Esophagus muscularis mucosa (tissue), 4 donors: Measurements from ENCODE around the gene C17orf67. TPM values are rescaled to one million over a fixed set of nuclear protein-coding genes. Genes with fewer than 3 reads are reported as not detected.

Experiments used
- DNase-seq: peaks from one replicate; pipeline ENCODE4 v3.0.0-alpha.2; 2017; ENCODE audit errors: extremely low spot score
- H3K27ac ChIP-seq, 4 donors: fragments of 200-600 bp; sonication (generic); replicated peaks in 1 of 4; 1 replicate in 3 of 4; 2 replicates in 1 of 4; pipeline ENCODE4 v1.5.1; 2016 to 2019; ENCODE audit warnings: mild to moderate bottlenecking in 1 of 4
- H3K27me3 ChIP-seq, 4 donors: fragments of 200-600 bp; sonication (generic); one replicate each; pipeline versions ENCODE4 v1.5.1 to v1.6.0; 2016 to 2019
- H3K36me3 ChIP-seq, 4 donors: fragments of 200-600 bp; sonication (generic); one replicate each; pipeline ENCODE4 v1.5.1; 2016 to 2019
- H3K4me1 ChIP-seq, 4 donors: fragments of 200-600 bp; sonication (generic); one replicate each; pipeline ENCODE4 v1.5.1; 2016 to 2019
- H3K4me3 ChIP-seq, 4 donors: fragments of 200-600 bp; sonication (generic); 1 replicate in 2 of 4; 2 replicates in 2 of 4; pipeline ENCODE4 v1.5.1; 2016 to 2019; ENCODE audit warnings: mild to moderate bottlenecking in 4 of 4, moderate library complexity in 1 of 4
- H3K9me3 ChIP-seq, 4 donors: fragments of 200-600 bp; sonication (generic); 1 replicate in 3 of 4; 2 replicates in 1 of 4; pipeline ENCODE4 v1.5.1; 2016 to 2019
- CTCF ChIP-seq, 3 experiments: fragments of 200-600 bp in 2 of 3; fragments of 450-650 bp in 1 of 3; sonication (generic) in 2 of 3; IDR thresholded peaks; one replicate each; pipeline ENCODE4 v1.5.1; 2017 to 2019; ENCODE audit warnings: antibody characterized with exemption in 3 of 3, mild to moderate bottlenecking in 2 of 3, moderate library complexity in 1 of 3
- EP300 ChIP-seq: sonication (generic); formaldehyde crosslinking; IDR thresholded peaks from one replicate; pipeline ENCODE4 v1.6.1; 2017; ENCODE audit warnings: antibody characterized with exemption
- POLR2A ChIP-seq: fragments of 450-650 bp; IDR thresholded peaks from one replicate; pipeline ENCODE4 v1.6.1; 2017; ENCODE audit warnings: antibody characterized with exemption, moderate library complexity, mild to moderate bottlenecking, low read depth
- POLR2AphosphoS5 ChIP-seq, 2 donors: sonication (generic); formaldehyde crosslinking; IDR thresholded peaks; one replicate each; pipeline ENCODE4 v1.6.1; 2017; ENCODE audit warnings: antibody characterized with exemption in 2 of 2
- WGBS: methylation state at CpG from one replicate; pipeline ENCODE4 v1.1.5; 2018; 5-methylcytosine and 5-hydroxymethylcytosine counted together
- intact Hi-C: fragments of 100-400 bp; cut with DNase I; formaldehyde crosslinking; loops from one replicate; pipeline ENCODE4 v1.15.1; 2023
- total RNA-seq, 4 donors: library from RNA; depleted of rRNA; stranded (reverse); fragments of >200 nt; gene quantifications; one replicate each; pipeline versions ENCODE4 v1.1.0 to v1.2.1, GENCODE V29; 2016

The C17orf67 gene
- total RNA-seq, 4 donors from 2014 or later = 0.83 to 4.3 (median 3.6) TPM

DNA sequence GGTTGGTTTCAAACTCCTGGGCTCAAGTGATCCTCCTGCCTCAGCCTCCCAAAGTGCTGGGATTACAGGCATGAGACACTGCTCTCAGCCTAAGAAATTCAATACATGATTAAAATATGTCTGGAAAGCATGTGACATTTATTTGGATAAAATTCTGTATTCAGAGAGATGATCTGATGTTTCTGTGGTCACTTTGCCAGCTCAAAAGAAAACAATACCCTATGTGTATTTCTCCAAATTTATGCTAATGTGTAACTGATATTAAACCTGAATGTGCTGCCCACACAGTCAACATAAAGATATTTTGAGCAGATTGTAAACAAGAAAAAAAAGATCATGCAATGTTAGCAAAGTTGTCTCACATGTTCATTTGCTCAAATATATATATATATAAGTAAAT is 16.7 kb downstream of the C17orf67 start:
- no peaks in the 10 kb centered on the region for H3K36me3 ChIP-seq
- no peak for DNase-seq
- TF ChIP-seq POLR2A (no peak), POLR2AphosphoS5 (IDR thresholded peaks at IDR 0.05) (no peak), CTCF (IDR thresholded peaks at IDR 0.05) (no peak), EP300 (no peak)
- H3K27me3 ChIP-seq = no peaks in the 10 kb centered on the region
- H3K9me3 ChIP-seq = no peaks in the 10 kb centered on the region
- no peak overlapping the region for H3K4me3 ChIP-seq
- intact Hi-C loops = no loop called here
- H3K4me1 ChIP-seq = peaks cover 0 to 8% (median 7%) of the 10 kb centered on the region in 4 donors
- H3K27ac ChIP-seq = no peak overlapping the region

- Histone ChIP-seq H3K4me3 (no peak overlapping the region), H3K27ac (no peak overlapping the region), H3K27me3 (no peaks in the 10 kb centered on the region), H3K9me3 (no peaks in the 10 kb centered on the region), H3K4me1 (peaks cover 0 to 8% (median 7%) of the 10 kb centered on the region in 4 donors), H3K36me3 (no peaks in the 10 kb centered on the region)
- WGBS = 81% methylated on average over 6 of the region's 6 CpGs
- intact Hi-C loops = no loop called here
- DNase-seq = peak; percentile 53
- TF ChIP-seq EP300 (no peak), POLR2A (no peak), POLR2AphosphoS5 (IDR thresholded peaks at IDR 0.05) (no peak), CTCF (IDR thresholded peaks at IDR 0.05) (no peak)
Observed at GRCh38 chr17:56815711-56816110, 18.0 kb downstream of the C17orf67 start.

GRCh38 chr17:56812901-56813388 is 20.8 kb downstream of the C17orf67 start:
- Histone ChIP-seq H3K36me3 (no peaks in the 10 kb centered on the region), H3K4me3 (no peak overlapping the region), H3K9me3 (no peaks in the 10 kb centered on the region), H3K4me1 (no peaks in the 10 kb centered on the region), H3K27ac (no peak overlapping the region), H3K27me3 (no peaks in the 10 kb centered on the region)
- TF ChIP-seq EP300 = no peak
- TF ChIP-seq POLR2AphosphoS5 (IDR thresholded peaks at IDR 0.05) = no peak
- TF ChIP-seq CTCF (IDR thresholded peaks at IDR 0.05) = no peak
- TF ChIP-seq POLR2A = no peak
- intact Hi-C loops = no loop called here
- 61% methylated on average over 7 of the region's 7 CpGs for WGBS
- DNase-seq = no peak

- intact Hi-C loops = no loop called here
- Histone ChIP-seq H3K9me3 (no peaks in the 10 kb centered on the region), H3K27ac (no peak overlapping the region), H3K4me1 (no peaks in the 10 kb centered on the region), H3K4me3 (no peak overlapping the region), H3K27me3 (no peaks in the 10 kb centered on the region), H3K36me3 (no peaks in the 10 kb centered on the region)
- TF ChIP-seq EP300 (no peak), POLR2AphosphoS5 (IDR thresholded peaks at IDR 0.05) (no peak), CTCF (IDR thresholded peaks at IDR 0.05) (no peak), POLR2A (no peak)
- no peak for DNase-seq
- WGBS = 92% methylated on average over 9 of the region's 12 CpGs
Observed at GRCh38 chr17:56810891-56811775, 22.6 kb downstream of the C17orf67 start.
